CD14-positive monocyte (primary cell): ENCODE results near the gene ZNF749. TPM values are rescaled to one million over a fixed set of nuclear protein-coding genes. Genes with fewer than 3 reads are reported as not detected.
A peak's percentile ranks its signal among the peaks of the same experiment; 100 is the strongest.

Experiments used
- DNase-seq, 3 donors: peaks; one replicate each; pipeline ENCODE4 v3.0.0-alpha.2; 2011 to 2022
- H2AFZ ChIP-seq: 2 replicates; pipeline ENCODE4 v1.6.0; 2012; ENCODE audit warnings: mild to moderate bottlenecking, low read depth, low read length, inconsistent platforms; ENCODE audit not compliant: insufficient read depth, poor library complexity, severe bottlenecking
- H3K27ac ChIP-seq, 2 donors: 1 replicate in 1 of 2; 2 replicates in 1 of 2; pipeline ENCODE4 v1.5.1; 2012 to 2013; ENCODE audit warnings: low read length in 2 of 2, control low read depth in 1 of 2, inconsistent platforms in 1 of 2, low read depth in 1 of 2, mild to moderate bottlenecking in 1 of 2
- H3K27me3 ChIP-seq, 2 donors: one replicate each; pipeline versions ENCODE4 v1.6.0 to v1.6.1; 2011 to 2013; ENCODE audit warnings: low read length in 2 of 2; ENCODE audit not compliant: control insufficient read depth in 2 of 2, insufficient read depth in 2 of 2
- H3K36me3 ChIP-seq, 2 donors: replicated peaks in 1 of 2; 1 replicate in 1 of 2; 2 replicates in 1 of 2; pipeline versions ENCODE4 v1.5.1 to v1.6.1; 2012 to 2013; ENCODE audit warnings: low read length in 2 of 2, control low read depth in 1 of 2, inconsistent platforms in 1 of 2, mild to moderate bottlenecking in 1 of 2; ENCODE audit not compliant: insufficient read depth in 2 of 2, control insufficient read depth in 1 of 2
- H3K4me1 ChIP-seq, 2 donors: 1 replicate in 1 of 2; 2 replicates in 1 of 2; pipeline versions ENCODE4 v1.5.1 to v1.6.1; 2012 to 2013; ENCODE audit warnings: low read length in 2 of 2, control low read depth in 1 of 2, inconsistent platforms in 1 of 2, mild to moderate bottlenecking in 1 of 2, moderate library complexity in 1 of 2; ENCODE audit not compliant: insufficient read depth in 2 of 2, control insufficient read depth in 1 of 2
- H3K4me2 ChIP-seq: replicated peaks from 2 replicates; pipeline ENCODE3; 2012; ENCODE audit warnings: low read length, moderate library complexity, mild to moderate bottlenecking; ENCODE audit not compliant: poor library complexity, severe bottlenecking; ENCODE audit errors: extremely low read depth
- H3K4me3 ChIP-seq, 3 experiments: fragments of 200-600 bp in 1 of 3; sonication (generic) in 1 of 3; replicated peaks in 1 of 3; 1 replicate in 2 of 3; 2 replicates in 1 of 3; pipeline ENCODE4 v1.5.1; 2011 to 2013; ENCODE audit warnings: low read length in 3 of 3, mild to moderate bottlenecking in 3 of 3, control low read depth in 2 of 3, low read depth in 2 of 3, inconsistent platforms in 1 of 3, moderate library complexity in 1 of 3
- H3K79me2 ChIP-seq: 2 replicates; pipeline ENCODE4 v1.6.0; 2012; ENCODE audit warnings: mild to moderate bottlenecking, control low read depth, inconsistent platforms, low read length, moderate library complexity; ENCODE audit not compliant: insufficient read depth
- H3K9ac ChIP-seq: 2 replicates; pipeline ENCODE4 v1.6.0; 2017; ENCODE audit warnings: low read length, mild to moderate bottlenecking; ENCODE audit not compliant: insufficient read depth, poor library complexity, severe bottlenecking
- H3K9me3 ChIP-seq, 2 donors: replicated peaks in 1 of 2; 1 replicate in 1 of 2; 2 replicates in 1 of 2; pipeline versions ENCODE4 v1.5.1 to v1.6.1; 2012 to 2013; ENCODE audit warnings: low read length in 2 of 2, control low read depth in 1 of 2; ENCODE audit not compliant: control insufficient read depth in 1 of 2, insufficient read depth in 1 of 2
- H4K20me1 ChIP-seq: 2 replicates; pipeline ENCODE4 v1.6.0; 2012; ENCODE audit warnings: mild to moderate bottlenecking, low read length, control low read depth, moderate library complexity; ENCODE audit not compliant: insufficient read depth
- H3K27ac Mint-ChIP-seq, 7 donors: one replicate each; pipeline ENCODE4 v1.8.0; 2020; ENCODE audit warnings: mild to moderate bottlenecking in 7 of 7, mixed read lengths in 7 of 7, moderate library complexity in 6 of 7, inconsistent platforms in 2 of 7
- H3K27me3 Mint-ChIP-seq, 3 donors: one replicate each; pipeline ENCODE4 v1.8.0; 2021 to 2022; ENCODE audit warnings: low read depth in 3 of 3, mild to moderate bottlenecking in 3 of 3, mixed read lengths in 3 of 3, moderate library complexity in 3 of 3, inconsistent platforms in 1 of 3
- H3K36me3 Mint-ChIP-seq, 2 donors: one replicate each; pipeline ENCODE4 v1.8.0; 2020; ENCODE audit warnings: mixed read lengths in 2 of 2, inconsistent platforms in 1 of 2, mild to moderate bottlenecking in 1 of 2
- H3K4me1 Mint-ChIP-seq: one replicate; pipeline ENCODE4 v1.8.0; 2020; ENCODE audit warnings: mild to moderate bottlenecking, mixed read lengths
- H3K4me3 Mint-ChIP-seq, 2 donors: one replicate each; pipeline ENCODE4 v1.8.0; 2020; ENCODE audit warnings: mild to moderate bottlenecking in 2 of 2, mixed read lengths in 2 of 2, moderate library complexity in 1 of 2
- H3K9me3 Mint-ChIP-seq, 7 donors: one replicate each; pipeline ENCODE4 v1.8.0; 2020 to 2022; ENCODE audit warnings: mixed read lengths in 7 of 7, mild to moderate bottlenecking in 6 of 7, moderate library complexity in 6 of 7, inconsistent platforms in 2 of 7
- WGBS: methylation state at CpG from one replicate; pipeline ENCODE4 v1.1.5; 2013; ENCODE audit warnings: missing lambda C conversion rate; ENCODE audit not compliant: insufficient coverage; 5-methylcytosine and 5-hydroxymethylcytosine counted together
- intact Hi-C, 2 donors: fragments of 100-400 bp; cut with micrococcal nuclease; formaldehyde crosslinking; loops; one replicate each; pipeline versions ENCODE4 v1.15.0 to v1.15.1; 2023
- polyA plus RNA-seq, 3 donors: library from polyadenylated mRNA; depleted of rRNA in 1 of 3; unstranded in 2 of 3; stranded (reverse) in 1 of 3; fragments of 300-500 nt in 2 of 3; fragments of >200 nt in 1 of 3; fragmentation: Illumina TruSeq in 2 of 3; gene quantifications; 1 replicate in 2 of 3; 2 replicates in 1 of 3; pipeline ENCODE4 v1.2.3, GENCODE V29; 2012 to 2021
- TF ChIP-seq, protein P1 (sequence below): fragments of 200-600 bp; IDR thresholded peaks from one replicate; pipeline ENCODE4 v1.8.0; 2022; ENCODE audit warnings: antibody characterized with exemption, mild to moderate bottlenecking

The ZNF749 gene
- polyA plus RNA-seq, 3 donors: 3.4 to 9.0 (median 3.7) TPM

GRCh38 chr19:57441979-57442752 lies 7.0 kb downstream of the ZNF749 start:
- no peak overlapping the region for H3K9ac ChIP-seq
- H3K4me1 Mint-ChIP-seq: no peaks in the 10 kb centered on the region
- H3K4me1 ChIP-seq: no peaks in the 10 kb centered on the region
- H3K4me3 ChIP-seq: peak overlapping the region in 1 of 3 experiments; percentile 20
- H3K9me3 Mint-ChIP-seq: peaks cover 48 to 83% (median 71%) of the 10 kb centered on the region in 7 donors
- no peak overlapping the region for H3K27ac ChIP-seq
- no peak overlapping the region for H3K27ac Mint-ChIP-seq
- no peak for DNase-seq
- H3K27me3 Mint-ChIP-seq: peaks cover 0 to 2% (median 0%) of the 10 kb centered on the region in 3 donors
- 83% methylated on average over 2 of the region's 7 CpGs for WGBS
- H3K36me3 Mint-ChIP-seq: peaks cover 37 to 42% of the 10 kb centered on the region in 2 donors
- no peaks in the 10 kb centered on the region for H4K20me1 ChIP-seq
- TF ChIP-seq, protein P1, sequence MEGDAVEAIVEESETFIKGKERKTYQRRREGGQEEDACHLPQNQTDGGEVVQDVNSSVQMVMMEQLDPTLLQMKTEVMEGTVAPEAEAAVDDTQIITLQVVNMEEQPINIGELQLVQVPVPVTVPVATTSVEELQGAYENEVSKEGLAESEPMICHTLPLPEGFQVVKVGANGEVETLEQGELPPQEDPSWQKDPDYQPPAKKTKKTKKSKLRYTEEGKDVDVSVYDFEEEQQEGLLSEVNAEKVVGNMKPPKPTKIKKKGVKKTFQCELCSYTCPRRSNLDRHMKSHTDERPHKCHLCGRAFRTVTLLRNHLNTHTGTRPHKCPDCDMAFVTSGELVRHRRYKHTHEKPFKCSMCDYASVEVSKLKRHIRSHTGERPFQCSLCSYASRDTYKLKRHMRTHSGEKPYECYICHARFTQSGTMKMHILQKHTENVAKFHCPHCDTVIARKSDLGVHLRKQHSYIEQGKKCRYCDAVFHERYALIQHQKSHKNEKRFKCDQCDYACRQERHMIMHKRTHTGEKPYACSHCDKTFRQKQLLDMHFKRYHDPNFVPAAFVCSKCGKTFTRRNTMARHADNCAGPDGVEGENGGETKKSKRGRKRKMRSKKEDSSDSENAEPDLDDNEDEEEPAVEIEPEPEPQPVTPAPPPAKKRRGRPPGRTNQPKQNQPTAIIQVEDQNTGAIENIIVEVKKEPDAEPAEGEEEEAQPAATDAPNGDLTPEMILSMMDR: no peak
- intact Hi-C loops: no loop called here
- H3K4me3 Mint-ChIP-seq: no peak overlapping the region
- peaks cover 78 to 82% of the 10 kb centered on the region in 2 donors for H3K9me3 ChIP-seq
- no peaks in the 10 kb centered on the region for H3K27me3 ChIP-seq
- peaks cover 0 to 42% of the 10 kb centered on the region in 2 donors for H3K36me3 ChIP-seq
- H3K4me2 ChIP-seq: no peak overlapping the region
- H3K79me2 ChIP-seq: no peaks in the 10 kb centered on the region
- no peak overlapping the region for H2AFZ ChIP-seq

DNA sequence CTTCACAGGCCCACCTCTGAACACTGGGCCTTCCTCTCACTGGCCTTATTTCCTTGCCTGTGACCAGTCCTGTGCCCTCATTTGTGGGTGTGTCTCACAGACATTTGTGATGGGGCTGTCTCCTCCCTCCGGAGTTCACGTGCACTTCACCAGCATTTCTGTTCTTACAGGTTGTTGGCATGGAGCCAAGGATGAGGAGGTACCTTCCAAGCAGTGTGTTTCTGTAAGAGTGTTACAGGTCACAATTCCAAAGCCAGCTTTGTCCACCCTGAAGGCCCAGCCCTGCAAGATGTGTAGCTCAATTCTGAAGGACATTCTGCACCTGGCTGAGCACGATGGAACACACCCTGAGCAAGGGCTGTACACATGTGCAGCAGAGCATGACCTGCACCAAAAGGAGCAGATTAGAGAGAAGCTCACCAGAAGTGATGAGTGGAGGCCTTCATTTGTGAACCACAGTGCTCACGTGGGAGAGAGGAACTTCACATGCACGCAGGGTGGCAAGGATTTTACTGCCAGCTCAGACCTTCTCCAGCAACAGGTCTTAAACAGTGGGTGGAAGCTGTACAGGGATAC lies 8.1 kb downstream of the ZNF749 start:
- Histone ChIP-seq H3K27ac (no peak overlapping the region), H3K4me3 (peak overlapping the region in 1 of 3 experiments; percentile 17), H3K9ac (no peak overlapping the region), H3K4me2 (no peak overlapping the region), H2AFZ (no peak overlapping the region), H3K27me3 (no peaks in the 10 kb centered on the region), H3K4me1 (no peaks in the 10 kb centered on the region), H3K36me3 (peaks cover 0 to 36% of the 10 kb centered on the region in 2 donors), H3K79me2 (no peaks in the 10 kb centered on the region), H3K9me3 (peaks cover 84 to 88% of the 10 kb centered on the region in 2 donors), H4K20me1 (no peaks in the 10 kb centered on the region)
- Mint-ChIP-seq H3K27me3 (peaks cover 0 to 2% (median 0%) of the 10 kb centered on the region in 3 donors), H3K9me3 (peaks cover 49 to 89% (median 78%) of the 10 kb centered on the region in 7 donors), H3K4me3 (no peak overlapping the region), H3K4me1 (no peaks in the 10 kb centered on the region), H3K27ac (no peak overlapping the region), H3K36me3 (peaks cover 35 to 41% of the 10 kb centered on the region in 2 donors)
- TF ChIP-seq, protein P1: no peak
- intact Hi-C loops: no loop called here
- 100% methylated on average over 2 of the region's 5 CpGs for WGBS
- no peak for DNase-seq
